A673 (cell line): ENCODE data around the gene BROX. TPM values are rescaled to one million over a fixed set of nuclear protein-coding genes. Genes with fewer than 3 reads are reported as not detected.

ENCODE experiments used
- BruUV-seq: library from RNA; stranded (reverse); fragments of 400-500 nt; replicated peaks from 2 replicates; lab custom pipeline; 2021; lab: Mats Ljungman, UMichigan
- CTCF ChIA-PET: fragments of 300-600 bp; sonication (Branson Sonifier 250); formaldehyde crosslinking; loops from one replicate; lab custom pipeline; 2022; ENCODE audit warnings: antibody characterized with exemption; lab: Charles Lee
- POLR2A ChIA-PET: fragments of 300-600 bp; sonication (Branson Sonifier 250); formaldehyde crosslinking; loops from one replicate; lab custom pipeline; 2022; ENCODE audit warnings: antibody characterized with exemption; ENCODE audit not compliant: low non-redundant PET; lab: Charles Lee
- DNase-seq: peaks from one replicate; pipeline ENCODE4 v3.0.0-alpha.2; 2015; ENCODE audit warnings: low spot score
- H3K27ac ChIP-seq: fragments of 200-600 bp; sonication (generic); 2 replicates; pipeline ENCODE4 v1.5.1; 2016; ENCODE audit warnings: mixed run types, low read depth, mild to moderate bottlenecking, mixed read lengths, antibody characterized with exemption, low read length; ENCODE audit not compliant: poor library complexity, severe bottlenecking
- H3K27me3 ChIP-seq: fragments of 200-600 bp; sonication (generic); replicated peaks from 2 replicates; pipeline ENCODE4 v1.6.1; 2017; ENCODE audit warnings: mixed run types, low read depth, mild to moderate bottlenecking, mixed read lengths, antibody characterized with exemption, low read length; ENCODE audit not compliant: insufficient read depth, poor library complexity
- H3K36me3 ChIP-seq: fragments of 200-600 bp; sonication (generic); 2 replicates; pipeline ENCODE4 v1.6.1; 2016; ENCODE audit warnings: mixed run types, mild to moderate bottlenecking, mixed read lengths, antibody characterized with exemption, low read length; ENCODE audit not compliant: insufficient read depth, poor library complexity, severe bottlenecking
- H3K4me1 ChIP-seq: fragments of 200-600 bp; sonication (generic); 2 replicates; pipeline ENCODE4 v1.6.1; 2017; ENCODE audit warnings: mixed run types, mild to moderate bottlenecking, mixed read lengths, antibody characterized with exemption, low read length; ENCODE audit not compliant: insufficient read depth, poor library complexity, severe bottlenecking
- H3K4me3 ChIP-seq: fragments of 200-600 bp; sonication (generic); 2 replicates; pipeline ENCODE4 v1.5.1; 2016; ENCODE audit warnings: low read depth, mixed run types, mild to moderate bottlenecking, mixed read lengths, low read length; ENCODE audit not compliant: poor library complexity, severe bottlenecking
- H3K9me3 ChIP-seq: fragments of 200-600 bp; sonication (generic); 2 replicates; pipeline ENCODE4 v1.6.1; 2016; ENCODE audit warnings: mixed run types, low read depth, mild to moderate bottlenecking, mixed read lengths, antibody characterized with exemption, low read length; ENCODE audit not compliant: poor library complexity, severe bottlenecking
- EZH2 ChIP-seq: fragments of 200-600 bp; sonication (generic); IDR thresholded peaks from 2 replicates; pipeline ENCODE4 v1.6.1; 2017; ENCODE audit warnings: borderline replicate concordance, low read depth, mild to moderate bottlenecking, mixed read lengths, antibody characterized with exemption, low read length; ENCODE audit not compliant: poor library complexity, severe bottlenecking
- intact Hi-C: fragments of 100-400 bp; cut with micrococcal nuclease; formaldehyde crosslinking; loops from one replicate; pipeline ENCODE4 v1.10.0; 2022; ENCODE audit not compliant: unreplicated experiment
- total RNA-seq: library from RNA; stranded (reverse); gene quantifications from 2 replicates; pipeline ENCODE4 v1.2.3, GENCODE V29; 2021
- TF ChIP-seq, protein P1 (sequence below): fragments of 300-800, 200-600 bp; sonication (generic); conservative IDR thresholded peaks from 2 replicates; pipeline ENCODE4 v1.5.1; 2017; ENCODE audit warnings: low read depth, mild to moderate bottlenecking, antibody characterized with exemption, low read length, moderate library complexity, mixed read lengths

Gene BROX
- total RNA-seq, 1 experiment from 2014 or later: 36.2 TPM

DNA sequence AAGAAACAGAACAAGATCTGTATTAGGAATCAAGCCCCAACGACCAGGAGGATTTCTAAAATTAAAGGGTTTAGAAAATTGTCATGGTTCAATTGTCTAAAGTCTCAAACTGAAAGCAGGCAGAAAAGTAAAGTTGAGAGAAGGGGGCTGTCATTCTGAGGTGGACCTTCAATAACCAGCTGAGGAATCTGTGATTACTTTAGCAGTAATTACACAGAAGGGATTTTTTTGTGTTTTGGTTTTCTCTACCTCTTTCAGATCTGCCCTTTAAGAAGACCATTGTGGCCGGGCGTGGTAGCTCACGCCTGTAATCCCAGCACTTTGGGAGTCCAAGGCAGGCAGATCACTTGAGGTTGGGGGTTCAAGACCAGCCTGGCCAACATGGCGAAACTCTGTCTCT, 17.4 kb upstream of the BROX start:
- ChIA-PET CTCF (no interaction called here), POLR2A (interaction anchor here (0.6 kb wide), 1 partner anchor 21 kb away, joined by 3 read pairs; no protein-coding TSS in a partner anchor)
- BruUV-seq: no TSS peak
- DNase-seq: no peak
- no peak for TF ChIP-seq EZH2
- TF ChIP-seq, protein P1, sequence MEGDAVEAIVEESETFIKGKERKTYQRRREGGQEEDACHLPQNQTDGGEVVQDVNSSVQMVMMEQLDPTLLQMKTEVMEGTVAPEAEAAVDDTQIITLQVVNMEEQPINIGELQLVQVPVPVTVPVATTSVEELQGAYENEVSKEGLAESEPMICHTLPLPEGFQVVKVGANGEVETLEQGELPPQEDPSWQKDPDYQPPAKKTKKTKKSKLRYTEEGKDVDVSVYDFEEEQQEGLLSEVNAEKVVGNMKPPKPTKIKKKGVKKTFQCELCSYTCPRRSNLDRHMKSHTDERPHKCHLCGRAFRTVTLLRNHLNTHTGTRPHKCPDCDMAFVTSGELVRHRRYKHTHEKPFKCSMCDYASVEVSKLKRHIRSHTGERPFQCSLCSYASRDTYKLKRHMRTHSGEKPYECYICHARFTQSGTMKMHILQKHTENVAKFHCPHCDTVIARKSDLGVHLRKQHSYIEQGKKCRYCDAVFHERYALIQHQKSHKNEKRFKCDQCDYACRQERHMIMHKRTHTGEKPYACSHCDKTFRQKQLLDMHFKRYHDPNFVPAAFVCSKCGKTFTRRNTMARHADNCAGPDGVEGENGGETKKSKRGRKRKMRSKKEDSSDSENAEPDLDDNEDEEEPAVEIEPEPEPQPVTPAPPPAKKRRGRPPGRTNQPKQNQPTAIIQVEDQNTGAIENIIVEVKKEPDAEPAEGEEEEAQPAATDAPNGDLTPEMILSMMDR: no peak
- Histone ChIP-seq H3K4me3 (no peak overlapping the region), H3K36me3 (peaks cover 12% of the 10 kb centered on the region), H3K9me3 (no peaks in the 10 kb centered on the region), H3K4me1 (no peaks in the 10 kb centered on the region), H3K27me3 (no peaks in the 10 kb centered on the region), H3K27ac (no peak overlapping the region)
- intact Hi-C loops: no loop called here

DNA sequence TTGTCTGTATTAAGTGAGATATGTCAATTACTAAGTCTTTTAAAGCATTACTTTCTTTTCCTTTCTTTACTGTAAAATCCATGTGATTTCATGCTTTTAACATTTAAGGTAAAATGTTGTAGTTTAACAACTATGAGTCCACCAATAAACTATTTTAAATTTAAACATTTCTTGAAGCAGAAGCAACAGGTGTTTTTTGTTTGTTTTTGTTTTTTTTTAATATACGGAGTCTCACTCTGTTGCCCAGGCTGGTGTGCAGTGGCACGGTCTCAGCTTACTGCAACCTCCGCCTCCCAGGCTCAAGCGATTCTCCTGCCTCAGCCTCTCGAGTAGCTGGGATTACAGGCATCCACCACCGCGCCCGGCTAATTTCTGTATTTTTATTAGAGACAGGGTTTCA, 15.6 kb upstream of the BROX start:
- no TSS peak for BruUV-seq
- peaks cover 11% of the 10 kb centered on the region for H3K36me3 ChIP-seq
- no peak overlapping the region for H3K27ac ChIP-seq
- H3K9me3 ChIP-seq: no peaks in the 10 kb centered on the region
- TF ChIP-seq, protein P1: no peak
- TF ChIP-seq EZH2: no peak
- intact Hi-C loops: no loop called here
- no peak for DNase-seq
- ChIA-PET CTCF (no interaction called here), POLR2A (no interaction called here)
- no peak overlapping the region for H3K4me3 ChIP-seq
- no peaks in the 10 kb centered on the region for H3K27me3 ChIP-seq
- no peaks in the 10 kb centered on the region for H3K4me1 ChIP-seq

DNA sequence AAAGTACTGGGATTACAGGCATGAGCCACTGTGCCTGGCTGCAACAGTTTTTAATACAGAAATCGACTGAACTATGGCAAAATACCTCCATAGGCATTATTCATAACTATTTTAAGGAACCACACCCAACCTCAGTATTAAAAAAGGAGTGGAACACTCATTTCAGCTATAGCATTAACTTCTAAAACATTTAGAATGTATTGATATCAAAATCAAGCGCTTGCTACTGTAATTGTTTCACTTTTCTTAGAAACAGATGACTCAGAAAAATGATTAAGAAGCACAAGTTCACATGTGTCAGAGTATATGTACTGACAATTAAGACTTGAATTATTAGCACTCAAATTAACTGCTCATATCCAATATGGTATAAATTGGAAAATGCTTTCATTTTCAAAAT, 15.2 kb upstream of the BROX start:
- no TSS peak for BruUV-seq
- intact Hi-C loops: no loop called here
- DNase-seq: no peak
- peaks cover 9% of the 10 kb centered on the region for H3K36me3 ChIP-seq
- CTCF ChIA-PET: no interaction called here
- no peak overlapping the region for H3K27ac ChIP-seq
- TF ChIP-seq, protein P1: no peak
- no peak for TF ChIP-seq EZH2
- no peak overlapping the region for H3K4me3 ChIP-seq
- no peaks in the 10 kb centered on the region for H3K9me3 ChIP-seq
- H3K4me1 ChIP-seq: no peaks in the 10 kb centered on the region
- POLR2A ChIA-PET: no interaction called here
- no peaks in the 10 kb centered on the region for H3K27me3 ChIP-seq
